ENCODE data around the gene ADTRP.

GRCh38 chr6:11824986-11825385 is 46.4 kb upstream of the ADTRP start:
- TF ChIP-seq, protein P1, sequence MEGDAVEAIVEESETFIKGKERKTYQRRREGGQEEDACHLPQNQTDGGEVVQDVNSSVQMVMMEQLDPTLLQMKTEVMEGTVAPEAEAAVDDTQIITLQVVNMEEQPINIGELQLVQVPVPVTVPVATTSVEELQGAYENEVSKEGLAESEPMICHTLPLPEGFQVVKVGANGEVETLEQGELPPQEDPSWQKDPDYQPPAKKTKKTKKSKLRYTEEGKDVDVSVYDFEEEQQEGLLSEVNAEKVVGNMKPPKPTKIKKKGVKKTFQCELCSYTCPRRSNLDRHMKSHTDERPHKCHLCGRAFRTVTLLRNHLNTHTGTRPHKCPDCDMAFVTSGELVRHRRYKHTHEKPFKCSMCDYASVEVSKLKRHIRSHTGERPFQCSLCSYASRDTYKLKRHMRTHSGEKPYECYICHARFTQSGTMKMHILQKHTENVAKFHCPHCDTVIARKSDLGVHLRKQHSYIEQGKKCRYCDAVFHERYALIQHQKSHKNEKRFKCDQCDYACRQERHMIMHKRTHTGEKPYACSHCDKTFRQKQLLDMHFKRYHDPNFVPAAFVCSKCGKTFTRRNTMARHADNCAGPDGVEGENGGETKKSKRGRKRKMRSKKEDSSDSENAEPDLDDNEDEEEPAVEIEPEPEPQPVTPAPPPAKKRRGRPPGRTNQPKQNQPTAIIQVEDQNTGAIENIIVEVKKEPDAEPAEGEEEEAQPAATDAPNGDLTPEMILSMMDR (IDR thresholded peaks at IDR 0.05), result no peak
- TF ChIP-seq EZH2 (IDR thresholded peaks at IDR 0.05; ENCODE audit: borderline replicate concordance, insufficient read depth, low read depth, low read length, poor library complexity, severe bottlenecking), result no peak

Data from B cell (primary cell).